GM23248 (cell line): ENCODE results near the gene REC114. TPM values are rescaled to one million over a fixed set of nuclear protein-coding genes. Genes with fewer than 3 reads are reported as not detected.

Experiments
- DNase-seq: peaks from one replicate; pipeline ENCODE4 v3.0.0-alpha.2; 2015
- H2AFZ ChIP-seq: fragments of 200-600 bp; sonication (generic); 2 replicates; pipeline ENCODE4 v1.6.1; 2016; ENCODE audit warnings: antibody characterized with exemption
- H3F3A ChIP-seq: fragments of 200-600 bp; sonication (generic); 2 replicates; pipeline ENCODE4 v1.6.1; 2016; ENCODE audit warnings: mild to moderate bottlenecking, antibody characterized with exemption, mixed run types; ENCODE audit not compliant: insufficient read depth
- H3K27ac ChIP-seq: fragments of 200-600 bp; sonication (generic); 2 replicates; pipeline ENCODE4 v1.5.1; 2016; ENCODE audit warnings: mild to moderate bottlenecking
- H3K27me3 ChIP-seq: fragments of 200-600 bp; sonication (generic); replicated peaks from 2 replicates; pipeline ENCODE4 v1.6.1; 2016; ENCODE audit warnings: mild to moderate bottlenecking; ENCODE audit not compliant: insufficient read depth
- H3K36me3 ChIP-seq: fragments of 200-600 bp; sonication (generic); 2 replicates; pipeline ENCODE4 v1.6.1; 2016; ENCODE audit warnings: low read depth, mild to moderate bottlenecking
- H3K4me1 ChIP-seq: fragments of 200-600 bp; sonication (generic); 2 replicates; pipeline ENCODE4 v1.6.1; 2016; ENCODE audit warnings: mild to moderate bottlenecking; ENCODE audit not compliant: insufficient read depth
- H3K4me2 ChIP-seq: fragments of 200-600 bp; sonication (generic); one replicate; pipeline ENCODE4 v1.6.1; 2016; ENCODE audit warnings: mild to moderate bottlenecking; ENCODE audit not compliant: unreplicated experiment
- H3K4me3 ChIP-seq: fragments of 200-600 bp; sonication (generic); 2 replicates; pipeline ENCODE4 v1.5.1; 2016; ENCODE audit warnings: mild to moderate bottlenecking
- H3K79me2 ChIP-seq: fragments of 200-600 bp; sonication (generic); 2 replicates; pipeline ENCODE4 v1.6.1; 2016; ENCODE audit warnings: mild to moderate bottlenecking; ENCODE audit not compliant: insufficient read depth
- H3K9ac ChIP-seq: fragments of 200-600 bp; sonication (generic); 2 replicates; pipeline ENCODE4 v1.6.1; 2016; ENCODE audit warnings: mild to moderate bottlenecking
- H3K9me2 ChIP-seq: fragments of 200-600 bp; sonication (generic); 2 replicates; pipeline ENCODE4 v1.6.1; 2016; ENCODE audit warnings: mixed run types, mild to moderate bottlenecking, moderate library complexity; ENCODE audit not compliant: insufficient read depth
- H3K9me3 ChIP-seq: fragments of 200-600 bp; sonication (generic); one replicate; pipeline ENCODE4 v1.6.1; 2017; ENCODE audit warnings: low read depth
- H4K20me1 ChIP-seq: fragments of 200-600 bp; sonication (generic); 2 replicates; pipeline ENCODE4 v1.6.0; 2016; ENCODE audit not compliant: insufficient read depth
- EZH2 ChIP-seq: fragments of 200-600 bp; sonication (generic); IDR thresholded peaks from 2 replicates; pipeline ENCODE4 v1.6.1; 2018; ENCODE audit warnings: antibody characterized with exemption, mild to moderate bottlenecking; ENCODE audit not compliant: insufficient read depth, poor library complexity, severe bottlenecking
- EZH2phosphoT487 ChIP-seq: fragments of 200-600 bp; sonication (generic); IDR thresholded peaks from 2 replicates; pipeline ENCODE4 v1.6.1; 2018; ENCODE audit warnings: antibody characterized with exemption, moderate library complexity, mild to moderate bottlenecking, low read depth; ENCODE audit not compliant: insufficient read depth
- WGBS, 2 experiments: methylation state at CpG; one replicate each; pipeline ENCODE4 v1.1.6; 2015 to 2017; ENCODE audit warnings: low lambda C conversion rate in 2 of 2, low coverage in 1 of 2; ENCODE audit errors: missing lambda C conversion rate in 2 of 2; 5-methylcytosine and 5-hydroxymethylcytosine counted together
- in situ Hi-C: fragments of 300-500 bp; cut with MboI; formaldehyde crosslinking; loops from 2 replicates; pipeline ENCODE4 v1.15.0; 2020
- polyA plus RNA-seq: library from polyadenylated mRNA; unstranded; fragments of >200 nt; fragmentation: Nextera tagmentation; extraction: Ambion mirVana; gene quantifications from 2 replicates; pipeline ENCODE4 v1.2.1, GENCODE V29; 2016
- total RNA-seq: library from RNA; depleted of rRNA; stranded (reverse); fragments of >200 nt; shearing (Covaris generic); gene quantifications from 2 replicates; pipeline ENCODE4 v1.2.3, GENCODE V29; 2014

Gene REC114
- total and polyA plus RNA-seq, 2 experiments from 2014 or later, result not detected

DNA sequence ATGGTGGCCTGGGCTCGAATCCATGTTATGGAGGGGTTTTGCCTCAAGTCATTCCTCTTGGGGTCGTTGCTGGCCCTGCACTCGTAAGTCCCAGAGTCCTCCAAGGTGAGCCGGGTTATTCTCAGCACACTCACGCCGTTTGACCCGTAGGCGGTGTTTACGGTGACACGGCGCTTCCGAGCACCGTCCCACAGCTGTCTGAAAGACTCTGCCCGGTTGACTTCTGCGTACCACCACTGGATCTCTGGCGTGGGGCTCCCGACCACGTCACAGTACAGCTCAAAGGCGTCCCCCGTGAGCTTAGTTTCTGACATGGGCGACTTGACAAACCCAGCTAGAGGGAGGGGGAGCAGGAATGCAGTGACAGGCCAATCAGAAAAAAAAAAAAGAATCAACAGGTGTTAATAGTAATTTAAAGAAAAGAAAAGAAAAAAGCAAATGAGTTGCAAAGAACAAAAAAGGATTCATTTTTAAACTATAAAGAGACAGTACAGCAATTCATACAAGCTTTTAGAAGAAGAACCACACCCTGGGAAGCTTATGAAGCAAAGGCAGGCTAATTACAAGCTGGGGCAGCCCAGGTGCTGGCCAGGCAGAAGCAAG, 154.2 kb downstream of the REC114 start:
- in situ Hi-C loops, result no loop called here
- DNase-seq, result no peak
- peaks cover 43% of the 10 kb centered on the region for H3F3A ChIP-seq
- no peak overlapping the region for H3K4me2 ChIP-seq
- H3K27me3 ChIP-seq, result no peaks in the 10 kb centered on the region
- peaks cover 100% of the 10 kb centered on the region for H3K79me2 ChIP-seq
- no peaks in the 10 kb centered on the region for H3K9me3 ChIP-seq
- no peak for TF ChIP-seq EZH2phosphoT487
- TF ChIP-seq EZH2, result no peak
- 95% methylated on average over 21 of the region's 21 CpGs for WGBS, 2 experiments
- H3K27ac ChIP-seq, result peak overlapping the region; percentile 31; the same call in 1 of the 2 replicates
- H4K20me1 ChIP-seq, result peaks cover 11% of the 10 kb centered on the region; the same call in 1 of the 2 replicates
- no peak overlapping the region for H3K4me3 ChIP-seq
- H3K4me1 ChIP-seq, result peaks cover 51% of the 10 kb centered on the region
- no peak overlapping the region for H3K9ac ChIP-seq
- no peaks in the 10 kb centered on the region for H3K36me3 ChIP-seq
- H3K9me2 ChIP-seq, result no peaks in the 10 kb centered on the region
- no peak overlapping the region for H2AFZ ChIP-seq

DNA sequence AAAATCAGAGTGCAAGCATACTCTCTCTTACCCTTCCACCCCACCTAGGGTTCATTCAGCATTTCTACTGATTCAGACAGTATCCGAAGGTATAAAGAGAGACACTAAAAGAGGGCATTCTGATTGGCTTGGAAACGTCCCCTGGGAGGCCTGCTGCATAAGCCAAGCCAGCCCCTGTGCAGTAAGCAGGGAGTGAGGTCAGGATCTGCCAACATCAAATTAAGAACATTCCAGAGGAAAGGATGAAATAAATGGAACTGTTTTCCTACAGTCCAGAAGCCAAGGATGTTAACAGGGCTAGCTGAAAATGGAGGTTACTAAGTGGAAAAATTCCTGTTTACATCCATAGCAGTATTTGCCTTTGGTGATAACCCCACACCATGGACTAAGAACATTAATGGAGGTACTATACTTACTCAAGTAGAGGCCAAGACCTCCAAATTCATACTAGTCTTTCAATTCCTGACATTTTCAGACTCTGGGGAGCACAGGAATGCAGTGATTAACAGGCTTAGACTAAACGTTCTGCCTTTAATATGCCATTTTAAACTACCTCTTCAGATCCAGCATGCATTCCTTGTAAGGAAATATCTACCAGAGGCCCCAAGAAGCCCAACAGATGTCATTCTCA, 155.7 kb downstream of the REC114 start:
- DNase-seq, result peak; percentile 50
- Histone ChIP-seq H3K4me1 (peaks cover 57% of the 10 kb centered on the region), H3K9me3 (no peaks in the 10 kb centered on the region), H3K27ac (peak overlapping the region; percentile 31), H3K79me2 (peaks cover 100% of the 10 kb centered on the region), H3K27me3 (no peaks in the 10 kb centered on the region), H3K4me3 (no peak overlapping the region), H3K4me2 (peak overlapping the region; percentile 34), H3K9me2 (no peaks in the 10 kb centered on the region), H3K9ac (no peak overlapping the region), H3F3A (peaks cover 47% of the 10 kb centered on the region), H4K20me1 (peaks cover 11% of the 10 kb centered on the region; the same call in 1 of the 2 replicates), H3K36me3 (0 out of 2 replicates have a peak, but pooled peaks cover under 1% of the 10 kb centered on the region), H2AFZ (no peak overlapping the region)
- WGBS, 2 experiments, result 25 to 28% methylated on average over 3 of the region's 3 CpGs
- no peak for TF ChIP-seq EZH2
- TF ChIP-seq EZH2phosphoT487, result no peak
- in situ Hi-C loops, result no loop called here

DNA sequence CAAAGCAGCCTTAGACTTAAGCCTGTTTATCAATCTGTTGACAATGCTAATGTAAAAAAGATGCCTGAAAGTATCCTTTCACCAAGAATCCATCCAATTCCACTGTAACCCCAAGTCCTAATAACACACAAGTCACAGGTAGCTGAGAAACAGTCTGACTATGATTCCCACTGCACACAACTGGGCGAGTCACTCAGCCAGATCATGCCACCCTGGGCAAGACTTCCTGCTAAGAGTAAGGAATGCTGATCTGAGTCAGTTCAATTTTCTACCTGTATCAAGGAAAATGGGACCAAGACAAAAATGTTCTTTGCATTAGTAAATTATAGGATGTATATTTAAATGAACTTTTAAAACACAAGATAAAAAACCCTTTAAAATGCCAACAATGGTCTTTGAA, 157.0 kb downstream of the REC114 start:
- no peak overlapping the region for H3K4me2 ChIP-seq
- peaks cover 11% of the 10 kb centered on the region; the same call in 1 of the 2 replicates for H4K20me1 ChIP-seq
- 0 out of 2 replicates have a peak, but pooled peaks cover 5% of the 10 kb centered on the region for H3K36me3 ChIP-seq
- TF ChIP-seq EZH2phosphoT487 (no peak), EZH2 (no peak)
- H3K9me2 ChIP-seq, result no peaks in the 10 kb centered on the region
- peak; percentile 75 for DNase-seq
- H3K27me3 ChIP-seq, result no peaks in the 10 kb centered on the region
- H3K27ac ChIP-seq, result peak overlapping the region; percentile 75
- peaks cover 100% of the 10 kb centered on the region for H3K79me2 ChIP-seq
- H3K4me1 ChIP-seq, result peaks cover 57% of the 10 kb centered on the region
- WGBS, 2 experiments, result 79 to 83% methylated on average over 1 of the region's 1 CpG
- H3F3A ChIP-seq, result peaks cover 47% of the 10 kb centered on the region
- H3K9ac ChIP-seq, result no peak overlapping the region
- no peak overlapping the region for H2AFZ ChIP-seq
- in situ Hi-C loops, result no loop called here
- H3K4me3 ChIP-seq, result no peak overlapping the region
- no peaks in the 10 kb centered on the region for H3K9me3 ChIP-seq

DNA sequence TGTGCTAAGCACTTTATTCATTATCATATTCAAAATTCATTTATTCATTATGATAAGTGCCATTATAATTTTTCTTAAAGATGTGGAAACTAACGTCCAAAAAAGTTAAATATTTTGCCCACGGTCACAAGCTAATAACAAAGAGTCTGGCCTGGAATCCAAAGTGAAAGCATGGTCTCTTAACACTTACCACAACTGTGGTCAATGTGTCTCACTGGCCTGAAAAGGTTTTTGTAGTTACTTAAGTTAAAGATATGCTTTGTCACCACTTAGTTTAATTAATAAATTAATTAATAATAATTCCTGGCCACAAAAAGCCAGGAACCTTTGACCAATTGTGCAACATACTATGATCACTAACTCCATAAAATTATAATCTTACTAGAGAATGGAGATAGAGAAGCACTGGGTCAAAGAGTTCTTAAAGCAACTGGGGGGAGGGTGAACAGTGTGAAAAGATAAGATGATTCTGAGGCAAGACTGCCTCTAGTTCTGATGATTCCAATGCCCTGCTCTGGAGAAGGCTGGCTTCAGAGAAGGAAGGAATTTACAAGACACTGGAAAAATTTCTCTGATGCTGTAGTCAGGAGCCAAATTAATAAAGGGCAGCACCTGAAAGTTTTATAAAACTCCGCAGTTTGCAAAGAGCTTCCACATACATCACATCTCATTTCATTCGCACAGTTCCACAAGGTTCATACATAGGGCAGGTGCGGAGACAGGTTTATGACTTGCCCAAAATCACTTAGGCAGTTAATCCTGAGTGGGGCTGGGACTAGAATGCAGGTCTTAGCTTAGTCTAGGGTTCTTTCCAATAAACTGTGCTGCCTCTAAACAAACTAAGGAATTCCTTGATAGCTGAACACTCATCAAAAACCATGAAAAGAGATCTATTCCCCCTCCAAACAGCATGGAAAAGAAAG, 157.7 kb downstream of the REC114 start:
- no peaks in the 10 kb centered on the region for H3K9me2 ChIP-seq
- peaks cover 57% of the 10 kb centered on the region for H3K4me1 ChIP-seq
- H3K27ac ChIP-seq, result peak overlapping the region; percentile 75
- H3K4me2 ChIP-seq, result peak overlapping the region; percentile 71
- peaks cover 11% of the 10 kb centered on the region; the same call in 1 of the 2 replicates for H4K20me1 ChIP-seq
- 73 to 81% methylated on average over 5 of the region's 5 CpGs for WGBS, 2 experiments
- no peaks in the 10 kb centered on the region for H3K27me3 ChIP-seq
- no peak overlapping the region for H2AFZ ChIP-seq
- no peaks in the 10 kb centered on the region for H3K9me3 ChIP-seq
- 0 out of 2 replicates have a peak, but pooled peaks cover 5% of the 10 kb centered on the region for H3K36me3 ChIP-seq
- TF ChIP-seq EZH2phosphoT487 (no peak), EZH2 (no peak)
- no peak for DNase-seq
- H3F3A ChIP-seq, result peaks cover 47% of the 10 kb centered on the region
- H3K4me3 ChIP-seq, result no peak overlapping the region
- in situ Hi-C loops, result no loop called here
- H3K9ac ChIP-seq, result peak overlapping the region; percentile 20; the same call in 1 of the 2 replicates
- H3K79me2 ChIP-seq, result peaks cover 100% of the 10 kb centered on the region
